ENCODE results near the gene KLHL7. TPM values are rescaled to one million over a fixed set of nuclear protein-coding genes. Genes with fewer than 3 reads are reported as not detected.

The KLHL7 gene
- total and polyA plus RNA-seq, 9 of the 15 experiments (the other 6 are each of a cell fraction or from before 2014, with no cell fraction given): 4.2 to 63.1 (median 32.3) TPM

DNA sequence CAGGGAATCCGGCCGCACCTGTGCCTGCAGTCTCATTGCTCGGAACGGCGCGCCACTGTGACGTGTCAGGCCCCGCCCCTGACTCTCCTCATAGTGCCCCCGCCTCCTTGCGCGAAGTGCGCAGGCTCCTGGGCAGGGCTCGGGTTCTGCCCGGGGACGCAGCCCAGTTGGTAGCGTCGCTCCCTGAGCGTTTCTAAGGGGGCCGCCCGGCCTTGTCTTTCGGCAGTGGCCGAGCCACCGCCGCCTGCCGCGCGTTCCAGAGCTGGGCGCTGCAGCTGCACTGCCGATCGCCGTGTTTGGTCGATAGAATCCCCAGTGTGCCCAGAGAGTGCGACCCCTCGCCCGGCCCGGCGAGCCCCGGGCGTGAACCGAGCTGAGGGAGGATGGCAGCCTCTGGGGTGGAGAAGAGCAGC is at the start of gene KLHL7 (continued):
- TF ChIP-seq TFE3 (CRISPR knock-in tag; IDR thresholded peaks at IDR 0.05): no peak
- no peak for TF ChIP-seq TAF15 (IDR thresholded peaks at IDR 0.05; ENCODE audit: low read depth, low read length)
- TF ChIP-seq, protein P1, sequence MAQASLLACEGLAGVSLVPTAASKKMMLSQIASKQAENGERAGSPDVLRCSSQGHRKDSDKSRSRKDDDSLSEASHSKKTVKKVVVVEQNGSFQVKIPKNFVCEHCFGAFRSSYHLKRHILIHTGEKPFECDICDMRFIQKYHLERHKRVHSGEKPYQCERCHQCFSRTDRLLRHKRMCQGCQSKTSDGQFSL (CRISPR knock-in tag; IDR thresholded peaks at IDR 0.05): no peak
- TF ChIP-seq, protein P1 (tag; IDR thresholded peaks at IDR 0.05): no peak
- TF ChIP-seq NCOA2 (IDR thresholded peaks at IDR 0.05; ENCODE audit: partially characterized antibody in 2 of 2): no peak
- TF ChIP-seq CUX1 (CRISPR knock-in tag; IDR thresholded peaks at IDR 0.05): no peak
- no peak for TF ChIP-seq RNF2 (IDR thresholded peaks at IDR 0.05)
- TF ChIP-seq GTF2B (IDR thresholded peaks at IDR 0.05; ENCODE audit: extremely low read depth, insufficient read length): no peak

Data from K562 (cell line).